SK-N-MC (cell line): ENCODE measurements around the gene LRP11.

Experiments
- EZH2 ChIP-seq: fragments of 200-600 bp; sonication (generic); IDR thresholded peaks from one replicate; pipeline ENCODE4 v1.6.1; 2017; ENCODE audit warnings: antibody characterized with exemption
- POLR2AphosphoS5 ChIP-seq: IDR thresholded peaks from 2 replicates; pipeline ENCODE4 v1.6.1; 2012; ENCODE audit warnings: mild to moderate bottlenecking, low read depth, low read length, borderline replicate concordance

GRCh38 chr6:149821492-149821891, 42.7 kb downstream of the LRP11 start:
- no peak for TF ChIP-seq POLR2AphosphoS5
- TF ChIP-seq EZH2 = no peak
